Activated T-cell treated with anti-CD3 and anti-CD28 coated beads for 4 hours (primary cell): ENCODE data around the gene AKR1C4.
"Not testable (repeated sequence)": the region's sequence is repeated elsewhere in the genome, so short reads cannot be mapped to it uniquely, and the experiment has no call there.

Experiments
- DNase-seq: peaks from one replicate; pipeline ENCODE4 v3.0.0-alpha.2; 2020

AKR1C4 gene

DNA sequence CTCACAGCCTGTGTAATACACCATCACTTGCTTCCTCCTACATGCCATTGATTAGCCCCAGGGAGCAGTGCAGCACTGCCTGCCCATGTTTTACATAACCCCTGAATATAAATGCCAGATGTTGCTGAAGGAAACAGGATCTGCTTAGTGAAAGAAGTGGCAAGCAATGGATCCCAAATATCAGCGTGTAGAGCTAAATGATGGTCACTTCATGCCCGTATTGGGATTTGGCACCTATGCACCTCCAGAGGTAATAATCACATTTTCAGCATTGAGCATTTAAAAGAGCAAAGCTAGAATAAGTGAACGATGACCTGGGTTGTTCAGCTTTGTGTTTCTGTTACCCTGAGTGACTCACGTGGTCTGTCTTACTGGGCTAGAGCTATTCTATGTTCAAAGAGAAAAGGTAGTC is at the start of gene AKR1C4:
TSS of gene AKR1C4 (plus strand) at position 136 of the 412 bp plus-strand sequence. CDS start at position 167, 31 bp downstream.
- no peak for DNase-seq

GRCh38 chr10:5146920-5147254 is 49.8 kb upstream of the AKR1C4 start:
- DNase-seq, result no peak

- DNase-seq, result no peak
Observed at GRCh38 chr10:5147255-5147980, 49.2 kb upstream of the AKR1C4 start.

GRCh38 chr10:5147981-5148677 is 48.5 kb upstream of the AKR1C4 start:
- DNase-seq, result no peak

DNA sequence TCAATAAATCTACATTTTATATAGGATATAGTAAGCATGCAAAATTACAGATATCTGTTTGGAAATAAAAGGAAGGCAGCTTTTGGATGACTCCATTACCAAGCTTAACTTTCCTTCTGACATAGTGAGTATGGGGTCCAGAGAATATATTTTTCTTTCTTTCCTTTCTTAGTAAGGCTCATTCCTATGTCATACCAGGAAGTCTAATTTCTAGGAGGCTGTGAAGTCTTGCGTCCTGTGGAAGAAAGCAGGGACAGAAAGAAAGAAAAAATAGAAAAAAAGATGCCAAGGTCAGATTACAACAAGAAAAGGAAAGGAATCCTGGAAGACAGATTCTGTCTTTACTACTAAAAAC is 48.0 kb upstream of the AKR1C4 start:
- DNase-seq, result no peak

- no peak for DNase-seq
Observed at GRCh38 chr10:5151076-5151475, 45.6 kb upstream of the AKR1C4 start.

DNA sequence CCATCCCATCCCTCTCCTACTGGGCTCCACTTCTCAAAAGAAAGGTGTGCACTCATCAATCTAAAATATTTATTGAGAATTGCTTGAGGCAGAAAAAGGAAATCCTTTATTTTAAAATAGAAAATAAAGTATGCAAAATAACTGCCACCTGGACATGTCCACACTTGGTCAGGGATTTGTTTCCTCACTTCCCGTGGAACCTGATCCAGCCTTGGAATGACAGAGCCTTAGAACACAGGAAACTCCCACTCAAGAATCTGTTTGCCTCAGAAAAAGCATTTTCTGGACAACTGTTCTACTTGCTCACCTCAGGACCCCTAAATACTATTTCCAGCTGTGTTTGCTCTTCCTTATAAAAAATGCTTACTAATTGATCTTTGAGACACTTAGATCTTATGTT is 40.7 kb upstream of the AKR1C4 start:
- no peak for DNase-seq

DNA sequence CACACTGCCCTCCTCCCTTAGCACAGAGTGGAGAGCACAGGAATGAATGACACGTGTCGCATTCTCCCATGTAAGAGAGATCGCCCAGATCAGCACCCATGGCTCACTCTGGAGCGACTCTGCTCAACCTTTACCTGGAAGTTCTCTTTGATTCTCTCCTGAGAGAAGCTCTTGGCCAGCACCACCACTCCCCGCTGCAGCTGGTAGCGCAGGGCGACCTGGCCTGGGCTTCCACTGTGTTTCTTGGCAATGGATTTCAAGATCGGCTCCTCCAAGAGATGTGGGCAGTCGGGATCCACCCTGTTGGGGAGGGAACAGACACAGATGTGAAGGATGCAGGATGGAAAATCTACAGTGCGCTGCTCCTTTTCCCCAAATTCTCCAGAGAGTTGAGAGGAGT is 39.1 kb upstream of the AKR1C4 start:
- no peak for DNase-seq

GRCh38 chr10:5159126-5159525 is 37.5 kb upstream of the AKR1C4 start:
- no peak for DNase-seq

- DNase-seq, result no peak
Observed at GRCh38 chr10:5163487-5163886, 33.1 kb upstream of the AKR1C4 start.

DNA sequence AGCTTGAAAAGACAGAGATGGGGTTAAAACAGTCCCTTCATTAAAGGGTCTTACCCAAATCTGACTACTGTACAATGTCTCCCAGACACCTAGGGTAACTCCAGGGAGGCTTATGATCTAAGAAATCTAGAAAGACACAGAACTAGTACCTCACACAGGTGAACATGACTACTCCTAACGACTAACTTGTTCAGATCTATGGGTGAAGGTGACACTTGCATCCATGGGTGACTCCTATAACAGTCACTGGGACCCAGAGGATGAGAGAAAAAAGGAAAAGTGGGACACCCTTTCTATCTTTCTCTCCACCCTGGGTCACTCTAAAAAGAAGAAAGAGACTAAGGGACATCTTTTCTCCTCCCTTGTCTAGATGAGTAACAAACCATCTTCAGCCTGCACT is 30.9 kb upstream of the AKR1C4 start:
- DNase-seq, result no peak

DNA sequence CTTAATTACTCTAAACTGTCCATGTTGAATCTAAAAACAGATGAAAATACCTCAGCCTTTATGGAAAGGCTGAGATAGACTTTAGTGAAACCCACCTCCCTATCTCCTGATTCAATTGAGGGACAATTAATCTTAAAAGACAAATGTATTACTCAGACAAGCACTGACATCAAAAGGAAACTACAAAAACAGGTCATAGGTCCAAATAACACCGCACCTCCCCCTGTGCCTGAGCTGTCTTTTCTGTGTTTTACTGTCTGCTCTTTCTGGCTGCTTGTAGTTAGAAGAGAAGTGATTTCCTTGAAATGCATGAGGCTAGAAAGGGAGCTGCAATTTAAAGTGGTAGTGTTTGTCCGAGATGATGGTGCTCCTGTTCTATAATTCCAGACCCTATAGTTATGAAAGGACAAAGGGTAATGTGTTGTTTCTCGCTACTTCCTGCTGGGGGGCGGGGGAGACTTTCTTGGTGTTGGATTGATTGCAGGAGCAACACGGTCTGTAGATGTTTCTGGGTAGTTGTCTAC is 27.7 kb upstream of the AKR1C4 start:
- no peak for DNase-seq

- not testable (repeated sequence) for DNase-seq
Observed at GRCh38 chr10:5175581-5175980, 21.1 kb upstream of the AKR1C4 start.

- DNase-seq, result not testable (repeated sequence)
Observed at GRCh38 chr10:5180503-5180902, 16.1 kb upstream of the AKR1C4 start.

DNA sequence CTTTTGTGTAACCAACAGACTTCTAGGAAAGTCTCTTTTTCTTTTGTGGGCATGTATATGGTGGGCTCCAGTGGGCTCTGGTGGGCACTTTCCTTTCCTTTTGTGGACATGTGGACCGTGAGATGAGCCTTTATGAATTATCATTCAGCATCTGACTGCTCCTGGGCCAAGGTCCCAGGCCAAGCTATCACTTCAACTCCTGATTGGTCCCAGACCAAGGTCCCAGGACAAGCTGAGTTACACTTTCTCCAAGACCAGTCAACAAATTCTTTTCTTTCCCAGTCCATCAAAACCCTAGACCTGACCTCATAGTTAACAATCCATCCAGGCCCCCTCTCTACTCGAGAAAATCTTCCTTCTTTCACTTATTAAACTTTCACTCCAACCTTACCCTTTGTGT is 12.7 kb upstream of the AKR1C4 start:
- DNase-seq, result no peak

GRCh38 chr10:5184987-5185775 is 11.5 kb upstream of the AKR1C4 start, which contains the start of gene AKR1C8:
AKR1C8 (minus strand) TSS chr10:5185150; CDS start chr10:5185104, 46 bp downstream.
- DNase-seq, result no peak

GRCh38 chr10:5187867-5188266 is 8.8 kb upstream of the AKR1C4 start:
- DNase-seq, result no peak

DNA sequence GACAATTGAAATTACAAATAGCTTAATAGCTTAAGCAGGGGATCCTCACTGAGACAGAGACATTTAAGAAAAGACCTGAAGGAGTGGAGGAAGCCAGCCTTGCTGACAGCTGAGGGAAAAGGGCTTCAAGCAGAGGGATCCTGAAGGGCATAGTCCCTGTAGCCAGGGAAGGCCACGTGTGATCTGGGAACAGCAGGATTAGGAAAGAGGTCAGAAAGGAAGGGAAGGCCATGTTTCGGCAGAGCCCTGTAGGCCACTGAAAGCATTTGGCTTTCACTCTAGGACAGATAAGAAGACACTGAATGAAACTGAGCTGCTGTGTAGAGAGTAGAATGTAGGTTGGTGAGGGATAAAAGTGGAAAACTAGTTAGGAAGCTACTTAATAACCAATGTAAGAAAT is 8.3 kb upstream of the AKR1C4 start:
- DNase-seq, result no peak

DNA sequence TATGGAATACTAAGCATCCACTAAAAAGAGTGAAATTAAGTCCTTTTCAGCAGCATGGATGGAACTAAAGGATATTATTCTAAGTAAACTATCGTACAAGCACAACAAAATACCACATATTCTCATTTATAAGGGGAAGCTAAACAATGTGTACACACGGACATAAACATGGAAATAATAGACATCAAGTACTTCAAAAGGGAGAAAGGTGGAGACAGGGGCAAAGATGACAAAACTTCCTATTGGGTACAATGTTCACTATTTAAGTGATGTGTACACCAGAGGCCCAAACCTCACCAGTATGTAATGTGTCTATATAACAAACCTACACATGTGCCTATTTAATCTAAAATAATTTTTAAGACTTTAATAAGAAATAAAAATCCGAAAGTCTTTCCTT is 2.2 kb upstream of the AKR1C4 start:
- DNase-seq, result no peak

GRCh38 chr10:5195727-5196374 is 786 bp upstream of the AKR1C4 start:
- DNase-seq, result no peak

DNA sequence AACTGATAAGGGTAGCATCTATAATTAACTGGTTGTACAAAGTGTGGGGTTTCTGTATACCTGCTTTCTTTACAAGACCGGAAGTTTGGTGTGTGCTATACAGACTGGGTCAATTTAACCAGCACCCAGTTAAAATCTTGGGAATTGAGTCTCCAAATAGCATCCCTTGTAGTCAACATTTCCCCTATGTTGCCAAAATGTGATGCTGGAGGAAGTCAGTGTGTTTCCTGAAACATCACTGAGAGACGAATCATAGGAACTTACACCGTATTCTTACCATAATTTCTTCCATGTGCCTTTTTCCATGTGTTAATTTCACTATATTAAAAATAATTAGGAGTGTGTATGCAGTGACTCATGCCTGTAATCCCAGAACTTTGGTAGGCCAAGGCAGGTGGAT is 1.7 kb downstream of the AKR1C4 start:
- DNase-seq, result no peak

- DNase-seq, result no peak
Observed at GRCh38 chr10:5199398-5199797, 2.8 kb downstream of the AKR1C4 start.

GRCh38 chr10:5206799-5207198 is 10.2 kb downstream of the AKR1C4 start:
- no peak for DNase-seq
